ENCODE data around the gene LSAMP.

The LSAMP gene

GRCh38 chr3:116241677-116242076 lies 203.6 kb downstream of the LSAMP start:
- H3K36me3 ChIP-seq (ENCODE audit: control insufficient read depth in 2 of 2, insufficient read depth in 1 of 2, low read length in 2 of 2), result no peaks in the 10 kb centered on the region
- no peaks in the 10 kb centered on the region for H3K4me1 ChIP-seq (ENCODE audit: control insufficient read depth, insufficient read depth, low read length)
- TF ChIP-seq ZNF544 (tag by site-specific recombination; IDR thresholded peaks at IDR 0.05) (no peak), KLF1 (tag by site-specific recombination; IDR thresholded peaks at IDR 0.05) (no peak), ZNF792 (tag by site-specific recombination; IDR thresholded peaks at IDR 0.05) (no peak), ZEB2 (tag by site-specific recombination; IDR thresholded peaks at IDR 0.05) (no peak), RBAK (tag by site-specific recombination; IDR thresholded peaks at IDR 0.05) (no peak), ZNF404 (tag by site-specific recombination; IDR thresholded peaks at IDR 0.05) (no peak), ZNF121 (tag by site-specific recombination; IDR thresholded peaks at IDR 0.05) (no peak), ZNF2 (tag by site-specific recombination; IDR thresholded peaks at IDR 0.05) (no peak), HIC1 (tag by site-specific recombination; IDR thresholded peaks at IDR 0.05) (no peak), GFI1B (tag by site-specific recombination; IDR thresholded peaks at IDR 0.05) (no peak), TSHZ1 (tag by site-specific recombination; IDR thresholded peaks at IDR 0.05; ENCODE audit: borderline replicate concordance) (no peak), ZNF266 (tag by site-specific recombination; IDR thresholded peaks at IDR 0.05; ENCODE audit: low read depth) (no peak)
- H3K4me3 ChIP-seq (ENCODE audit: low read depth, low read length), result no peak overlapping the region
- CTCF ChIA-PET, result no interaction called here
- no peak overlapping the region for H3K27ac ChIP-seq (ENCODE audit: extremely low read depth, low read depth, low read length)
- H3K9me3 ChIP-seq (ENCODE audit: control insufficient read depth, insufficient read depth, low read depth, low read length), result no peaks in the 10 kb centered on the region
- POLR2A ChIA-PET, result no interaction called here

- no peak overlapping the region for H3K4me3 ChIP-seq (ENCODE audit: low read depth, low read length)
- no peaks in the 10 kb centered on the region for H3K4me1 ChIP-seq (ENCODE audit: control insufficient read depth, insufficient read depth, low read length)
- H3K36me3 ChIP-seq (ENCODE audit: control insufficient read depth in 2 of 2, insufficient read depth in 1 of 2, low read length in 2 of 2), result no peaks in the 10 kb centered on the region
- no peaks in the 10 kb centered on the region for H3K9me3 ChIP-seq (ENCODE audit: control insufficient read depth, insufficient read depth, low read depth, low read length)
- ChIA-PET POLR2A (no interaction called here), CTCF (no interaction called here)
- no peak overlapping the region for H3K27ac ChIP-seq (ENCODE audit: extremely low read depth, low read depth, low read length)
- TF ChIP-seq ZNF785 (tag by site-specific recombination; IDR thresholded peaks at IDR 0.05) (no peak), ZNF555 (tag by site-specific recombination; conservative IDR thresholded peaks at IDR 0.05) (no peak), ZNF768 (tag by site-specific recombination; IDR thresholded peaks at IDR 0.05) (no peak), ZNF2 (tag by site-specific recombination; IDR thresholded peaks at IDR 0.05) (no peak), ELK4 (IDR thresholded peaks at IDR 0.05; ENCODE audit: borderline replicate concordance, low read depth, low read length) (no peak), BCL11A (tag by site-specific recombination; IDR thresholded peaks at IDR 0.05; ENCODE audit: low read depth) (no peak), ZNF292 (tag by site-specific recombination; IDR thresholded peaks at IDR 0.05; ENCODE audit: borderline replicate concordance, low read depth) (no peak), ZNF433 (tag by site-specific recombination; IDR thresholded peaks at IDR 0.05; ENCODE audit: low read depth) (no peak), ZBTB7A (tag by site-specific recombination; IDR thresholded peaks at IDR 0.05; ENCODE audit: low read depth) (no peak), ZNF121 (tag by site-specific recombination; IDR thresholded peaks at IDR 0.05) (no peak), ZNF311 (tag by site-specific recombination; IDR thresholded peaks at IDR 0.05; ENCODE audit: borderline replicate concordance) (no peak)
Measured at GRCh38 chr3:116240261-116240660, 205.0 kb downstream of the LSAMP start.
